Thymus (tissue), 14 donors: ENCODE data around the gene CEACAM3. TPM values are rescaled to one million over a fixed set of nuclear protein-coding genes. Genes with fewer than 3 reads are reported as not detected.
"Not testable (repeated sequence)": the region's sequence is repeated elsewhere in the genome, so short reads cannot be mapped to it uniquely, and the experiment has no call there.

Source experiments
- DNase-seq, 9 donors: peaks; one replicate each; pipeline ENCODE4 v3.0.0-alpha.2; 2013; ENCODE audit warnings: low spot score in 9 of 9, low read depth in 6 of 9, missing footprints in 1 of 9
- H3K27ac ChIP-seq, 2 donors: one replicate each; pipeline ENCODE4 v1.5.1; 2013; ENCODE audit warnings: control low read depth in 1 of 2, low read depth in 1 of 2, low read length in 1 of 2, mild to moderate bottlenecking in 1 of 2, moderate library complexity in 1 of 2
- H3K27me3 ChIP-seq, 2 donors: one replicate each; pipeline ENCODE4 v1.5.1; 2013; ENCODE audit warnings: low read length in 1 of 2; ENCODE audit not compliant: control insufficient read depth in 2 of 2, insufficient read depth in 1 of 2
- H3K36me3 ChIP-seq, 2 donors: one replicate each; pipeline ENCODE4 v1.5.1; 2013; ENCODE audit warnings: low read length in 1 of 2, mild to moderate bottlenecking in 1 of 2, moderate library complexity in 1 of 2; ENCODE audit not compliant: control insufficient read depth in 2 of 2, insufficient read depth in 2 of 2
- H3K4me1 ChIP-seq, 2 donors: one replicate each; pipeline ENCODE4 v1.5.1; 2013; ENCODE audit warnings: low read length in 2 of 2; ENCODE audit not compliant: control insufficient read depth in 2 of 2, insufficient read depth in 2 of 2
- H3K4me3 ChIP-seq, 2 donors: one replicate each; pipeline ENCODE4 v1.5.1; 2013; ENCODE audit warnings: low read length in 2 of 2, control low read depth in 1 of 2, mild to moderate bottlenecking in 1 of 2
- H3K9me3 ChIP-seq, 2 donors: one replicate each; pipeline ENCODE4 v1.5.1; 2013; ENCODE audit warnings: low read length in 1 of 2, mild to moderate bottlenecking in 1 of 2; ENCODE audit not compliant: control insufficient read depth in 2 of 2, insufficient read depth in 1 of 2
- WGBS: extraction: QIAGEN DNeasy Blood & Tissue Kit; methylation state at CpG from one replicate; pipeline ENCODE4 v1.1.7; 2013; 5-methylcytosine and 5-hydroxymethylcytosine counted together
- long read RNA-seq, 10 donors: transcript quantifications; one replicate each; lab custom pipeline, GENCODE V29; 2026
- polyA plus RNA-seq: library from polyadenylated mRNA; stranded (reverse); fragments of 200-250 nt; gene quantifications from one replicate; pipeline ENCODE4 v1.2.3, GENCODE V29; 2013
- total RNA-seq: library from RNA; stranded (reverse); fragments of 120-200 nt; gene quantifications from one replicate; pipeline ENCODE4 v1.2.4, GENCODE V29; 2013
- donor health status: healthy.

CEACAM3 gene
- total RNA-seq (0.99 TPM), polyA plus RNA-seq (1.5 TPM)
- long read RNA-seq, donor 1, result 0 reads
- long read RNA-seq, donor 2, result 0 reads
- long read RNA-seq, donor 3, result 0 reads
- long read RNA-seq, donor 4, result 0 reads
- long read RNA-seq, donor 5, partial matches to known transcripts, result 0 of 1 reads
- long read RNA-seq, donor 5, other reads (novel, unspliced or antisense), result 0 of 1 reads
- long read RNA-seq, donor 6, result 0 reads
- long read RNA-seq, donor 7, partial matches to known transcripts, result 0 of 1 reads
- long read RNA-seq, donor 7, other reads (novel, unspliced or antisense), result 0 of 1 reads
- long read RNA-seq, donor 8, result 0 reads
- long read RNA-seq, donor 9, result 0 reads
- long read RNA-seq, donor 10, result 0 reads

- Histone ChIP-seq H3K4me1 (peaks cover 0 to 3% of the 10 kb centered on the region in 2 donors), H3K27ac (no peak within 1 kb of the TSS), H3K4me3 (no peak within 1 kb of the TSS), H3K36me3 (no peaks in the 10 kb centered on the region), H3K27me3 (peaks cover 0 to 12% of the 10 kb centered on the region in 2 donors), H3K9me3 (no peaks in the 10 kb centered on the region)
- no peak for DNase-seq
Measured at GRCh38 chr19:41796362-41796761, at the start of gene CEACAM3. Gene CEACAM3, plus strand, starts transcription at chr19:41796587. Its CDS starts 91 bp downstream, at chr19:41796678.

DNA sequence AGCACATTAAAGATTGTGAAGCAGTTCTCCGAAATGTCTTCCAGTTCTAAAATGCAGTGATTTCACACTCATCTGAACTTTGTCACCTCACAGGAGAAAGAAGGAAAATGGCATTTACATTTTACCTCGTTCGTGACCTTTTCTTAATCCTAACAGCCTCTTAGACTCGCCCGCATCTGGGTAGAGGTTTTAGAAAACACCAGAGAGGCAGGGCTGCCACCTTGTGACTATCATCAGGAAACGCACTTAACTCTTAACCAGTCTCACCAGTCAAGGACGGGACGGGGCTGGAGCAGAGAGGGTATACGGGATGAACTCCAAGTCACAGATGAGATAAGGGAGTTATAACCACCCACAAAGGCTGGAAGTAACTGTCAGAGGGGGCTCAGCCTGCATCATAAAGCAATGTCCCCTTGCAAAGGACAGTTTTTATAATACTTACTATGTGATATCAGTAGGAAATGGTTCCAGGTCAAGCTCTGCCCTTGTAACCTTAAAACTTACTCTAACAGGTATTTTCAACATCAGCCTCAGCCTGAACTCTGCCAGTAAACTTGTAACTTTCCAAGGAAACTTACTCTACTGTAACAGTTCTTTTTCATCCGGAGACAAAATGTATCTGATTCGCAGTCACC is 49.7 kb upstream of the CEACAM3 start:
- no peak overlapping the region for H3K27ac ChIP-seq

GRCh38 chr19:41748012-41748411 is 48.4 kb upstream of the CEACAM3 start:
- no peaks in the 10 kb centered on the region for H3K9me3 ChIP-seq
- DNase-seq, result no peak
- H3K27ac ChIP-seq, result no peak overlapping the region
- no peaks in the 10 kb centered on the region for H3K36me3 ChIP-seq
- H3K4me1 ChIP-seq, result no peaks in the 10 kb centered on the region
- peaks cover 3 to 14% of the 10 kb centered on the region in 2 donors for H3K27me3 ChIP-seq
- H3K4me3 ChIP-seq, result no peak overlapping the region
- 87% methylated on average over 3 of the region's 3 CpGs for WGBS

More for the DNA sequence above, 49.7 kb upstream of the CEACAM3 start:
- no peaks in the 10 kb centered on the region for H3K36me3 ChIP-seq
- H3K27me3 ChIP-seq, result peaks cover 3 to 14% of the 10 kb centered on the region in 2 donors
- DNase-seq, result peak in 5 of 9 donors; percentile 5 to 41 (median 12)
- WGBS, result 21% methylated on average over 11 of the region's 11 CpGs
- H3K9me3 ChIP-seq, result no peaks in the 10 kb centered on the region
- no peak overlapping the region for H3K4me3 ChIP-seq
- no peaks in the 10 kb centered on the region for H3K4me1 ChIP-seq

DNA sequence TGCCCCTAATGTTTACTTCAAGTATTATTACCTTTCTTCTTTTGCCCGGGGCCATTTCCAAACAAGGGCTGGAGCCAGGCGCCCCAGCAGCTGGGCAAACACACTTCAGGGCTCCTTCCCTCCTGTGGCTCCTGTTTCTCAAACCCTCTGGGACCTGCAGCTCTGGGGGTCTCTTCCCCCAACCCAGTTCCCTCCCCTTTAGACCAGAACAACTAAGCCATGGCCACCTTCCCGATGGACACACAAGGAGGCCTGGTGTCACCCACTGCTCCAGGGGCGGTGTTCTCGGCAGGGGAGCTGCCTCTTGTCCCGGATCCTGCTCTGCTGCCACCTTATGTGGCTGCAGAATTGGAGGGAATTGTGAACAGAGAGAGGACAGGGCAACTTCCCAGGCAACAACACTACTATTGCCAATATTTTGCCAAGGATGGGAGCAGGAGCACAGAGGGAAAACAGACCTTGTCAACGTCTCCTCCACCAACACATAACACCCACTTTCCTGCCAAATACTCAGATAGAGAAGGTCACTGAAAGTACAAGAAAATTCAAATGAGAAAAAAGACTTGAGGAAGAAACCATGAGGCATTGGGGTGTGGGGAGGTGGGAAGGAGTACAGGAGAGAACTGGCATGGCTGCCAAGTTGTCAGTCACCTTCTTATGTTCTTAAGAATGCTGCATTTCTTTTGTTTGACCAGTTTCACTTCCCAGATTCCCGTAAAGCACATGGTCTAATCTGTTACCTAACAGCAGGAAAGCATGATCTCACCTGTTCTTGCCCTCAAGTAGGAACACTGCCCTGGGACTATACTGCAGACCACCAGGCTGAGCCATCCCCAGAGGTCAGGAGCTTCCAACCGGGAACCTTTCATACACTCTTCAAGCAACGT is 45.9 kb upstream of the CEACAM3 start:
- not testable (repeated sequence) for H3K4me1 ChIP-seq, H3K4me3 ChIP-seq, H3K36me3 ChIP-seq, H3K9me3 ChIP-seq, H3K27ac ChIP-seq
- H3K27me3 ChIP-seq, result peaks cover 2 to 17% of the 10 kb centered on the region in 2 donors
- peak in 1 of 9 donors; percentile 4 for DNase-seq
- 94% methylated on average over 7 of the region's 10 CpGs for WGBS

GRCh38 chr19:41753159-41753558 is 43.2 kb upstream of the CEACAM3 start:
- DNase-seq, result peak in 7 of 9 donors; percentile 8 to 62 (median 31)
- H3K4me1 ChIP-seq, result no peaks in the 10 kb centered on the region
- WGBS, result 16% methylated on average over 12 of the region's 12 CpGs

DNA sequence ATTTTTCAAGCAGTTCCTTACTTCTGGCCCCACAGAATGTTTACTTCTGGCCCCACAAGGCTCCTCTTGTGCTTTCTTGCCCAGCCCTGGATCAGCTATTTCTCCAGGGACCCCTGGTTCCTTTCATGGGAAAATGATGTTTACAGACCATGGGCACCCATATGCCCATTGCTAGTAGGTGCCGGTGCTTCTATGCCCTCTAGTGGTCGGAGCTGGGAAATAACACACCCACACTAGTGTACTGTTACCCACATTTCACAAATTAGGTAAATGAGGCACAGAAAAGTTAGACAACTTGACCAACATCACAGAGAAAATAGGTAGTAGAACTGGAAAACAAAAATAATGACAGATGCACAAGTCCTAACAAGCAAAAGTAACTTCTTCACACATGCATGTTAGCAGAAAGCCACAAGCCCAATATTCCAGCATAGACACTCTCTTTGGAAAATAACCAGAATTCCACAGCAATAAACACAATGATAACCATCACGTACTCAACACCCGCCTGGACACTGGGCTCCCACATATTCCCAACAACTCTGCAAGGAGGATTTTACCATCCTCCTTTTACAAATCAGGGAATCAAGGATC is 42.4 kb upstream of the CEACAM3 start:
- no peak overlapping the region for H3K4me3 ChIP-seq
- H3K9me3 ChIP-seq, result no peaks in the 10 kb centered on the region
- no peaks in the 10 kb centered on the region for H3K4me1 ChIP-seq
- H3K27me3 ChIP-seq, result peaks cover 0 to 10% of the 10 kb centered on the region in 2 donors
- DNase-seq, result peak in 6 of 9 donors; percentile 8 to 55 (median 28)
- WGBS, result 45% methylated on average over 4 of the region's 4 CpGs
- no peaks in the 10 kb centered on the region for H3K36me3 ChIP-seq
- no peak overlapping the region for H3K27ac ChIP-seq

More at GRCh38 chr19:41753159-41753558, 43.2 kb upstream of the CEACAM3 start:
- Histone ChIP-seq H3K27ac (no peak overlapping the region), H3K4me3 (no peak overlapping the region), H3K36me3 (no peaks in the 10 kb centered on the region), H3K9me3 (no peaks in the 10 kb centered on the region), H3K27me3 (peaks cover 0 to 7% of the 10 kb centered on the region in 2 donors)

GRCh38 chr19:41755328-41755913 is 41.0 kb upstream of the CEACAM3 start, which contains the start of gene CEACAM6:
Gene CEACAM6, plus strand, starts transcription at chr19:41755530. Its CDS starts 109 bp downstream, at chr19:41755639.
- peaks cover 0 to 13% of the 10 kb centered on the region in 2 donors for H3K27me3 ChIP-seq
- no peak within 1 kb of the TSS for H3K4me3 ChIP-seq
- H3K36me3 ChIP-seq, result no peaks in the 10 kb centered on the region
- WGBS, result 95% methylated on average over 3 of the region's 3 CpGs
- no peaks in the 10 kb centered on the region for H3K4me1 ChIP-seq
- H3K9me3 ChIP-seq, result no peaks in the 10 kb centered on the region
- no peak within 1 kb of the TSS for H3K27ac ChIP-seq
- DNase-seq, result no peak

DNA sequence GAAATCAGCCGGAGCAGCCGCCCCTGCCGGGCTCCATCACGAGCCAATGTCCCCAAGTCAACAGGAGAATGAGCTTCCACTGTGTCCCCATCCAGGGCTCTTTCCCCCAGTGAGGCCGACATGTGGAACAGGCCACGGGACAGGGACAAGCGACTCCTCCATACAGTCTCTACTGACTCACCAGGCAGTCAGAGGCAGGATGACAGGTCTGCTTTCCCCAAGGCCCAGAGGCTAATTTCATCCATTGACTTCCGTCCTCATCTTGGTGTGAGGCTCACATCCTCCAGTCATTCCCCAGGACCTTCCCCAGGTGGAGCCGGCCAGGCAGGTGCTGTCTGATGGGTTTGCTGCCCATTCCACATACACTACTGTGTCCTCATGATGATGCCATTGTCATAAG is 37.5 kb upstream of the CEACAM3 start:
- 95% methylated on average over 9 of the region's 9 CpGs for WGBS
- H3K4me1 ChIP-seq, result no peaks in the 10 kb centered on the region
- no peaks in the 10 kb centered on the region for H3K9me3 ChIP-seq
- DNase-seq, result no peak
- peaks cover 0 to 26% of the 10 kb centered on the region in 2 donors for H3K27me3 ChIP-seq
- H3K36me3 ChIP-seq, result no peaks in the 10 kb centered on the region
- no peak overlapping the region for H3K4me3 ChIP-seq
- no peak overlapping the region for H3K27ac ChIP-seq
